Measurements from ENCODE around the gene BIRC7.

The BIRC7 gene

DNA sequence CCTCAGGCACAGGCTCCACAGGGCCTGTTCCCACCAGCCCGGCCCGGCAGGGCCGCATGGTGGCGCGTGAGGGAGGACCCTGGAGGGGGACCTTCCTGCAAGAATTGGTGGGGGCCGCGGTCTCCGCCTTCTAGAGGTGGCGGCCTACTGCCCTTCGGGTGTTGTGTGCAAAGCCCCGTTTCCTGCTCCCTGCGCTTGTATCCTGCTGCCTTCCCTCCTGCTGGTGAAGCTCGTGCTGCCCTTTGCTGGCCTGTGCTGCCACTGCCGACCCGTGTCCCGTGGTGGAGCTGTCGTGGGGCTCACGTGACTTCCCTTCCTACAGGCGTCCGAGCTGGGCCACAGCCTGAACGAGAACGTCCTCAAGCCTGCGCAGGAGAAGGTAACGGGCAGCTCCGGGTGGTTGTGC is 48.8 kb downstream of the BIRC7 start:
- DNase-seq: no peak

DNA sequence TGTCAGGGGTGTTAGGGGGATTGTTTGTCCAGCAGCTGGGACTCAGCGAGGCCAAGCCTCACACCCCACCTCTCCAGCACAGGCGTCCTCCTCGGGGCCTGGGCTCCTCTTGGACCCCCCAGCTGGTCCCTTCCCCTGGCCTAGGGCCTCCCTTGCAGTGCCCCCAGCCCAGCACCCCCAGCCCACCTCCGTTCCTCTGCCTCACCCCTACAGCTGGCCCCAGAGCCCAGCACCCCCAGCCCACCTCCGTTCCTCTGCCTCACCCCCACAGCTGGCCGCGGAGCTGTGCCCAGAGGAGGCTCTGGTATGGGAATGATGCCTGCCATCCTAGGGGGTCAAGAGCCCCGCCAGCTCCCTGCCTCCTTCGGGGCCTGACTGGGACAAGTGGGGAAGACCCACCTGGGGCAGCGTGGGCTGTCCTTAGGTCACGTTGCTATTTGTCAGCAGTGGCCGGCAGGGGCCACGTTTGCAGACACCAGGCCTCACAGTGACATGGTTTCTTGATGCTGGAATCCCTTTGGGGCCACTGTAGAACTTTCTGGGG is 49.3 kb downstream of the BIRC7 start:
- DNase-seq: no peak

DNA sequence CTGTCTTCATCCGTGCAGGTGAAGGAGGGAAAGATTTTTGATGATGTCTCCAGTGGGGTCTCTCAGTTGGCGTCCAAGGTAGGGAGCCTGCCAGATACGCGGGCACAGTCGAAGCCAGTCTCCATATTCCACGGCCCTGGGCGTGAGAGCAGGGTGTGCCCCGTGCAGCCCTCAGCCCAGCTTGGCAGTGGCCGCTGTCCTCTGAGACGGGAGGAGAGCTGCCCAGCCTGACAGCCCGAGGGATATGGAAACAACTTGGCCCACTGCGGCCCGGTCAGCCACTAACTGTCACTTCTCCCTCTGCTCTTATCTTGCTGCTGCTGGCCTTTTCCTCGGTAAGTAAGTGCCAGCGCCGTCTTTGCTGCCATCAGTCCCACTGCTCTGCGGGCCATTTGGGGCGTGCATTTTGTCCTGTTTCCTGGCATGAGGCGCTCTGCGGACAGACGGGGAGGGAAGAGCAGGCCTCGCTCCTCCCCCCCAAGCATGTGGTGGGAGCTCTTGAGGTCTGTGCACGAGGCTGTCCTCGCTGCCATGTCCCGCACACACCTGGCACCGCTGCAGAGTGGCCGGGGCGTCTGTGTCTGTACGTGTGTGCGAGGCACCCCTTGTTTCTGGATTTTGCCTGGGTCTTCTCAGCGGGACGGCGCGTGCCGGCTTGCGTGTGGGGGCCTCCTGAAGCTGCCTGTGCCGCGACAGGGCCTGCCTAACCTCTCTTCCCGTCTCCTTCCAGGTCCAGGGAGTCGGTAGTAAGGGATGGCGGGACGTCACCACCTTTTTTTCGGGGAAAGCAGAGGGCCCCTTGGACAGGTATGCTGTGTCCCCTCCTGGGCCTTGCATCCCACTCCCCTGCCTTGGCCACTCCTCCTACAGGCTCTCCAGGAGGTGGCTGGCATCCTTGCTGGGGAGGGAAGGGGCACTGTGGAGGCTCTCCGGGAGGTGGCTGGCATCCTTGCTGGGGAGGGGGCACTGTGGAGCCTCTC is 50.2 kb downstream of the BIRC7 start:
- DNase-seq: no peak

DNA sequence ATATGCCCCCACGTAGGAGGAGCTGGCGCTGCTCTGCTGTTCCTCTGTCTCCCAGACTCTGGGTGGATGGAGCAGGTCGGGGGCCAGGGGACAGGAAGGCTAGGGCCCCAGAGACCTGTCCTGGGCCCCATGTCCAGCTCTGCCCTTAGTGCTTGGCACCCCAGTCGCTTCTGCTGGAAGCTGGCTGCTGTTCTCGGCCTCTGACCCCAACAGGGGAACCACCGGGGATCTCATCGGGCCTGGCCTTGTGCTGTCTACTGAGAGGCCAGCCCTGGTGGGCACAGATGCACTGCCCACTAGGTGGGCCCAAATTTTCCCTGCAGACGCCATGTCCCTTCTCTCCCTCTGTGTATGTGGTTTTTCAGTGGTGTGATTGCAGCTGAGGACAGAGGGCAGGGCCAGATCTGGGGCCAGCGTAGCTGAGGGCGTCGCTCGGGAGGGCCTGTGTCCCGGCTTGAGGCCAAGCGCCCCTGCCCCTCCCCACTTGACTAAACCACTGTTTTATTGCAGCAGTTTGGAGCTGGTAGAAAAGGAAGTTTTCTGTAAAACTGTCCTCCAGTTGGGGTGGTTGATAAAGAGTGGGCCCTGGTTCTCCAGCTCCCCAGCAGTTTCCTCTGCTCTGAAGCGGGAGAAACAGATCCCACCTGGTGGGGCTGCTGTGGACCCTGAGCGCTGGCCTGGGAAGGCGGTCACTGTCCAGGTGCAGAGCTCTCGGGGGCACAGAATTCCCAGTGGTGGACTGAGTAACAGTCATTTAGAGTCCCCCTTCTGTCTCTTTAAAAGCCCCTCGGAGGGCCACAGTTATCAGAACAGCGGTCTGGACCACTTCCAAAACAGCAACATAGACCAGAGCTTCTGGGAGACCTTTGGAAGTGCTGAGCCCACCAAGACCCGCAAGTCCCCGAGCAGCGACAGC is 51.3 kb downstream of the BIRC7 start:
- DNase-seq: no peak

DNA sequence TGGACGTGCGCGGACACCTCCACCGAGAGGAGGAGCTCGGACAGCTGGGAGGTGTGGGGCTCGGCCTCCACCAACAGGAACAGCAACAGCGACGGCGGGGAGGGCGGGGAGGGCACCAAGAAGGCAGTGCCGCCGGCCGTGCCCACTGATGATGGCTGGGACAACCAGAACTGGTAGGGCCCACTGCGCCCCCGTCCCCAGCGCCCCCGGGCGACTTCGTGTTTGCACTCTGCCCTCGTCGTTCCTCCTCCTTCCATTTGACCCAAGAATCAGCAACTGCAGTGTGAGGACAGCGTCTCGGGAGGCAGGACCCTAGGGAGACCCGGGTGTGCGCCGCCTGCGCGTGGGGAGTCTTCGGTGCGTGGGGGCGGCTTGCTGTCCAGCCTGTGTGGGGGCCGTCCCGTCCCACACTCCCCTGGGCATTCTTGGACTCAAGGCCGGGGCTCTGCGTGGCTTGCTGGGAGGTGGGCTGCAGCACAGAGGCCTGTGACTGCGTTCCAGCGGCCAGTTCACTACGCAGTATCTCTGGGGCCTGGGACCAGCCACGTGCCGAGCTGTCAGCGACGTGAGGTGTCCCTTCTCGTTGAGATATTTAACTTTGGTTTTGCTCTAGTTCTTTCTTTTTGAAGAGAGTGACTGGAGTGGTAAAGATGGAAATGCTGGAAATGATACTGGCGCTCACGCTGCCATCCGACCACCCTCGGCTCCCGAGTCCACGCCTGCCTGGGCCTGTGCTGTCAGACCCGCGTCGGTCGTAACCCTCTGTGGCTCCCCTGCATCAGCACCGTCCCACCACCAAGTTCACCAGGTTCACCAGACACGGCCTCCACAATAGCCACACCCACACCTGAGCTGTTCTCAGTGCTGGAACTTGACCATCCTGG is 52.2 kb downstream of the BIRC7 start:
- no peak for DNase-seq

DNA sequence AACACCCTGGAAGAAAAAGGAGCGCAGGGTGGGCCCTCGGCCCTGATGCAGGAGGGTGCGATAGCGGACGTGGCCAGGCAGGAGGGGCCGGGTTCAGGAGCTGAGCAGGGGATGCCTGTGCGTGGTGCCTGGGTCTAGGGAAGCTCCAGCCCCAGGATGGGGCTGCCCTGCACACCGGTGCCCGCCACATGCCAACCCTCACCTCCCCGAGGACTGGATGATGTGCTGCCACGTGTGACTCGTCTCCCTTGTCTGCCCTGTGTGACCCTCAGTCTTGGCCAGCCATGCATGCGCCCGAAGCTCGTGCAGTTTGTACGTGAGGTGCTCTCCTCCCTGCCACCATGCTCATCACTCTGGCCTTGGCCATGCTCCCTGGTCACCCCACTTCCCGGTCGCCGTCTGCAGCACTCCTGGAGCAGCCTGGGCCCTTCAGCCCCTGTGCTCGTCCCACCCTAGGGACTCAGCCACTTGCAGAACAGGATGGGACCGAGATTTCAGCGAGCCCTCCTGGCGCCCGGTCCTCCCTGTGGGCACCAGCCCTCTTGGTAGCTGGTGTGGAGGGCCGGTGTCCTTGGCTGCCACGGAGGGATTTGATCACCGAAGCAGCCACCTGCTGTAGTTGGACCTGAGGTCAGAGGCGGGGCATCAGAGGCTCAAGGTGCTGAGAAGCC is 53.0 kb downstream of the BIRC7 start:
- DNase-seq: no peak

DNA sequence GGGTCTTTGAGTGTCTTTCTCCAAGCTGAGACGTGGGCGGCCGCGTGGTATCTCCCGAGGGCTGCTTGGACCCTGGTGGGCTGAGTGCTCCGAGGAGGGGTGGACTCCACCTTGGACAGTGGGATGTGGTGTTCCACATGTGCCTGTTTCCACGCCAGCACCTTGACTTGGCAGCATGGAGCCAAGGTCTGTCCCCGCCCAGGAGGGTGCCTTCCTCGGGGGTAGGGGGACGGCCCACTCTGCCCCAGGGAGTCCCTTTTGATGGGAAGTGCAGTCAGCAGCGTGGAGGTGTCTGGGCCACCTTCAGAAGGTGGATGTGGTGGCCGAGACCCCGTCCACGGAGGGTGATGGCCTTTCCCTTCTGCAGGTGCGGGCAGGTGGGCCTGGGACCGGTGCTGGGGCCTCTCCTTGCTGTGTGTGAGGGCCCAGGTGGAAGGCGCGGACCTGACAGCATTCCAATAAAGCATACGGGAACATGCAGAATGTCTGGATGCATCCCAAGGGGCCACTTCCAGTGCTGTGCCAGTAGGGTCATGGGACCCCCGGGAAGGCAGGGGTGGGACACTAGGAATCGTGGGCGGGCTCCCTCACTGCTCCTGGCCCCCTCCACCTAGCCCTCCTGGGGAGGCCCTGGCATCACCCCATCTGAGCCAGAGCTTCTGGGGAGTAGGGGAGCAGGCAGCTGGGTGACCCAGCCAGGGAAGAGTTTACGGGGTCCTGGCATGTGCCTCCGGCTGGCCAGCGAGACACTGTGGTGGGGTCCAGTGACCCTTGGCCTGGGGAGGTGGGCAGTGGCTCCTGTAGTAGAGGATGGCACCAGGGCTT is 53.8 kb downstream of the BIRC7 start:
- no peak for DNase-seq
